Vagina (tissue), 2 donors: ENCODE measurements around the gene WDFY1. TPM values are rescaled to one million over a fixed set of nuclear protein-coding genes. Genes with fewer than 3 reads are reported as not detected.

Experiments
- DNase-seq, 2 donors: peaks; one replicate each; pipeline ENCODE4 v3.0.0-alpha.2; 2017; ENCODE audit errors: extremely low spot score in 2 of 2
- H3K27ac ChIP-seq: fragments of 200-600 bp; sonication (generic); one replicate; pipeline ENCODE4 v1.5.1; 2019
- H3K27me3 ChIP-seq: fragments of 200-600 bp; sonication (generic); one replicate; pipeline ENCODE4 v1.5.1; 2019
- H3K36me3 ChIP-seq, 2 donors: fragments of 200-600 bp; sonication (generic); one replicate each; pipeline ENCODE4 v1.5.1; 2017 to 2019
- H3K4me1 ChIP-seq: fragments of 200-600 bp; sonication (generic); one replicate; pipeline ENCODE4 v1.5.1; 2019
- H3K4me3 ChIP-seq, 2 donors: fragments of 200-600 bp; sonication (generic); 1 replicate in 1 of 2; 2 replicates in 1 of 2; pipeline ENCODE4 v1.5.1; 2016 to 2019
- H3K9me3 ChIP-seq: fragments of 200-600 bp; sonication (generic); one replicate; pipeline ENCODE4 v1.5.1; 2019
- CTCF ChIP-seq, 3 experiments: fragments of 450-650 bp in 2 of 3; fragments of 200-600 bp in 1 of 3; sonication (generic) in 1 of 3; IDR thresholded peaks; one replicate each; pipeline ENCODE4 v1.5.1; 2017 to 2019; ENCODE audit warnings: antibody characterized with exemption in 3 of 3, mild to moderate bottlenecking in 2 of 3, moderate library complexity in 2 of 3
- POLR2A ChIP-seq, 2 donors: fragments of 450-650 bp; IDR thresholded peaks; one replicate each; pipeline ENCODE4 v1.6.1; 2017; ENCODE audit warnings: antibody characterized with exemption in 2 of 2, mild to moderate bottlenecking in 2 of 2, moderate library complexity in 2 of 2
- POLR2AphosphoS5 ChIP-seq, 2 donors: sonication (generic); formaldehyde crosslinking; IDR thresholded peaks; one replicate each; pipeline ENCODE4 v1.9.0; 2017; ENCODE audit warnings: antibody characterized with exemption in 2 of 2, mild to moderate bottlenecking in 2 of 2, low read depth in 1 of 2; ENCODE audit not compliant: insufficient read depth in 1 of 2
- intact Hi-C: fragments of 100-400 bp; cut with DNase I; formaldehyde crosslinking; loops from one replicate; pipeline ENCODE4 v1.15.1; 2023
- total RNA-seq: library from RNA; depleted of rRNA; stranded (reverse); fragments of >200 nt; gene quantifications from one replicate; pipeline ENCODE4 v1.2.3, GENCODE V29; 2016

The WDFY1 gene
- total RNA-seq, 1 donor from 2014 or later: 44.2 TPM

DNA sequence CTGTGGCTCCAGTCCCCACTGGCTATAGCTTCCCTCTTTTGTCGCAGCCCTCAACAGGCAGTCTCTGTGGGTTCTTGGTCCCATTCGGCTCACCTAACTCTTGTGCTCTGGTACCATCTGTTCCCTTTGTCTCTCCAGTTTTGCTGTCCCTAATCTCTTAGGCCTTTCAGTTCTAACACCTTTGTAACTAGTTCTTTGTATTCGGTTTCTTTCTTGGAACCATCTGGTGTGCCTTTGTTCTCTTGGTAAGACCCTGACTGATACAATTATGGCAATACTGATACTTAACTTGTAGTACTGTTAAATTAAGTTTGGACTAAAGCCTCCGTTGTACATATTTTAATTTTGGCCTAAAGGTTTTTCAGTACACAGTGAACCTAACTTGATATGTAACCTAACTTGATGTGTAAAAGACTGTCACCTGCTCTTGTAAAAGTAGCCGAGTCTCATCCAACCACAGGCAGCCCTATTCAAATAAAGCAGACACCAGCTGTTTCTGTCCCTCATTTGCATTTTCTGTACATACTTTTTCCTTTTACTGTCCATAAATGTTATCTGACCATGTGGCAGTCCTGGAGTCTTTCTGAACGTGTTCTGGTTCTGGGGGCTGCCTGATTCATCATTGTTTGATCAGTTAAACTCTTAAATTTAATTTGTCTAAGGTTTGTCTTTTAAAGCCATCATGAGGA, 7.3 kb upstream of the WDFY1 start:
- Histone ChIP-seq H3K36me3 (no peaks in the 10 kb centered on the region), H3K27me3 (no peaks in the 10 kb centered on the region), H3K27ac (no peak overlapping the region), H3K9me3 (no peaks in the 10 kb centered on the region), H3K4me3 (no peak overlapping the region), H3K4me1 (peaks cover 9% of the 10 kb centered on the region)
- no peak for TF ChIP-seq CTCF (IDR thresholded peaks at IDR 0.05)
- TF ChIP-seq POLR2AphosphoS5 (IDR thresholded peaks at IDR 0.05; ENCODE audit: insufficient read depth in 1 of 2, low read depth in 1 of 2): no peak
- no peak for TF ChIP-seq POLR2A (IDR thresholded peaks at IDR 0.05)
- DNase-seq: no peak
- intact Hi-C loops: no loop called here

GRCh38 chr2:223950448-223951347, 5.6 kb upstream of the WDFY1 start:
- intact Hi-C loops: no loop called here
- Histone ChIP-seq H3K36me3 (no peaks in the 10 kb centered on the region), H3K4me3 (no peak overlapping the region), H3K9me3 (no peaks in the 10 kb centered on the region), H3K4me1 (peaks cover 4% of the 10 kb centered on the region), H3K27me3 (no peaks in the 10 kb centered on the region), H3K27ac (no peak overlapping the region)
- TF ChIP-seq POLR2A (IDR thresholded peaks at IDR 0.05): no peak
- no peak for TF ChIP-seq CTCF (IDR thresholded peaks at IDR 0.05)
- no peak for TF ChIP-seq POLR2AphosphoS5 (IDR thresholded peaks at IDR 0.05; ENCODE audit: insufficient read depth in 1 of 2, low read depth in 1 of 2)
- no peak for DNase-seq

GRCh38 chr2:223949241-223949840, 4.2 kb upstream of the WDFY1 start:
- Histone ChIP-seq H3K27ac (no peak overlapping the region), H3K4me3 (no peak overlapping the region), H3K9me3 (no peaks in the 10 kb centered on the region), H3K4me1 (peaks cover 9% of the 10 kb centered on the region), H3K36me3 (no peaks in the 10 kb centered on the region), H3K27me3 (no peaks in the 10 kb centered on the region)
- TF ChIP-seq POLR2A (IDR thresholded peaks at IDR 0.05) (no peak), POLR2AphosphoS5 (IDR thresholded peaks at IDR 0.05; ENCODE audit: insufficient read depth in 1 of 2, low read depth in 1 of 2) (no peak), CTCF (IDR thresholded peaks at IDR 0.05) (no peak)
- DNase-seq: no peak
- intact Hi-C loops: no loop called here

GRCh38 chr2:223947711-223948205, 2.6 kb upstream of the WDFY1 start:
- intact Hi-C loops: no loop called here
- Histone ChIP-seq H3K4me3 (no peak overlapping the region), H3K27me3 (no peaks in the 10 kb centered on the region), H3K9me3 (no peaks in the 10 kb centered on the region), H3K4me1 (peaks cover 17% of the 10 kb centered on the region), H3K27ac (no peak overlapping the region), H3K36me3 (no peaks in the 10 kb centered on the region)
- TF ChIP-seq POLR2AphosphoS5 (IDR thresholded peaks at IDR 0.05; ENCODE audit: insufficient read depth in 1 of 2, low read depth in 1 of 2) (no peak), POLR2A (IDR thresholded peaks at IDR 0.05) (no peak), CTCF (IDR thresholded peaks at IDR 0.05) (no peak)
- no peak for DNase-seq
